DOHH2 (cell line): ENCODE results near the gene DHRS12.

Experiments
- H3F3A ChIP-seq: fragments of 200-600 bp; sonication (generic), shearing (Covaris generic); 2 replicates; pipeline ENCODE4 v1.6.0; 2016; ENCODE audit warnings: antibody characterized with exemption, mild to moderate bottlenecking; ENCODE audit not compliant: control insufficient read depth, insufficient read depth
- H3K27ac ChIP-seq: fragments of 200-600 bp; sonication (generic); 2 replicates; pipeline ENCODE4 v1.5.1; 2014; ENCODE audit warnings: low read depth, mild to moderate bottlenecking, low read length, moderate library complexity
- H3K27me3 ChIP-seq: fragments of 200-600 bp; sonication (generic); 2 replicates; pipeline ENCODE4 v1.6.1; 2014; ENCODE audit warnings: mild to moderate bottlenecking, low read length, mixed read lengths; ENCODE audit not compliant: control insufficient read depth
- H3K36me3 ChIP-seq: fragments of 200-600 bp; sonication (generic); 2 replicates; pipeline ENCODE4 v1.6.1; 2014; ENCODE audit warnings: mild to moderate bottlenecking, low read length, moderate library complexity, mixed read lengths; ENCODE audit not compliant: control insufficient read depth
- H3K4me1 ChIP-seq: fragments of 200-600 bp; sonication (generic); 2 replicates; pipeline ENCODE4 v1.6.1; 2014; ENCODE audit warnings: mild to moderate bottlenecking, low read length, mixed read lengths; ENCODE audit not compliant: control insufficient read depth
- H3K4me2 ChIP-seq: fragments of 200-600 bp; sonication (generic); 2 replicates; pipeline ENCODE4 v1.6.0; 2014; ENCODE audit warnings: mild to moderate bottlenecking, low read length, moderate library complexity
- H3K4me3 ChIP-seq: fragments of 200-600 bp; sonication (generic); 2 replicates; pipeline ENCODE4 v1.5.1; 2014; ENCODE audit warnings: mild to moderate bottlenecking, low read length, mixed read lengths
- H3K79me2 ChIP-seq: fragments of 200-600 bp; sonication (generic); 2 replicates; pipeline ENCODE4 v1.6.1; 2014; ENCODE audit warnings: mild to moderate bottlenecking, low read length, mixed read lengths; ENCODE audit not compliant: control insufficient read depth
- H3K9me2 ChIP-seq: fragments of 200-600 bp; sonication (generic); replicated peaks from 2 replicates; pipeline ENCODE4 v1.6.1; 2014; ENCODE audit warnings: mild to moderate bottlenecking, low read length, mixed read lengths; ENCODE audit not compliant: control insufficient read depth
- H3K9me3 ChIP-seq: fragments of 200-600 bp; sonication (generic); 2 replicates; pipeline ENCODE4 v1.6.1; 2014; ENCODE audit warnings: antibody characterized with exemption, low read length, mixed read lengths; ENCODE audit not compliant: control insufficient read depth, insufficient read depth
- H4K20me1 ChIP-seq: fragments of 200-600 bp; sonication (generic); 2 replicates; pipeline ENCODE4 v1.6.0; 2014; ENCODE audit warnings: low read depth, mild to moderate bottlenecking, antibody characterized with exemption, low read length, moderate library complexity; ENCODE audit not compliant: control insufficient read depth, insufficient read depth
- EZH2phosphoT487 ChIP-seq: fragments of 200-600 bp; sonication (generic); IDR thresholded peaks from 2 replicates; pipeline ENCODE4 v1.6.1; 2017; ENCODE audit warnings: borderline replicate concordance, mild to moderate bottlenecking, antibody characterized with exemption, low read length, moderate library complexity, mixed read lengths
- TF ChIP-seq, protein P1 (sequence below): fragments of 200-600 bp; sonication (generic); IDR thresholded peaks from one replicate; pipeline ENCODE4 v1.5.1; 2014; ENCODE audit warnings: antibody characterized with exemption, mild to moderate bottlenecking, low read depth, low read length; ENCODE audit not compliant: poor library complexity, severe bottlenecking

Gene DHRS12

DNA sequence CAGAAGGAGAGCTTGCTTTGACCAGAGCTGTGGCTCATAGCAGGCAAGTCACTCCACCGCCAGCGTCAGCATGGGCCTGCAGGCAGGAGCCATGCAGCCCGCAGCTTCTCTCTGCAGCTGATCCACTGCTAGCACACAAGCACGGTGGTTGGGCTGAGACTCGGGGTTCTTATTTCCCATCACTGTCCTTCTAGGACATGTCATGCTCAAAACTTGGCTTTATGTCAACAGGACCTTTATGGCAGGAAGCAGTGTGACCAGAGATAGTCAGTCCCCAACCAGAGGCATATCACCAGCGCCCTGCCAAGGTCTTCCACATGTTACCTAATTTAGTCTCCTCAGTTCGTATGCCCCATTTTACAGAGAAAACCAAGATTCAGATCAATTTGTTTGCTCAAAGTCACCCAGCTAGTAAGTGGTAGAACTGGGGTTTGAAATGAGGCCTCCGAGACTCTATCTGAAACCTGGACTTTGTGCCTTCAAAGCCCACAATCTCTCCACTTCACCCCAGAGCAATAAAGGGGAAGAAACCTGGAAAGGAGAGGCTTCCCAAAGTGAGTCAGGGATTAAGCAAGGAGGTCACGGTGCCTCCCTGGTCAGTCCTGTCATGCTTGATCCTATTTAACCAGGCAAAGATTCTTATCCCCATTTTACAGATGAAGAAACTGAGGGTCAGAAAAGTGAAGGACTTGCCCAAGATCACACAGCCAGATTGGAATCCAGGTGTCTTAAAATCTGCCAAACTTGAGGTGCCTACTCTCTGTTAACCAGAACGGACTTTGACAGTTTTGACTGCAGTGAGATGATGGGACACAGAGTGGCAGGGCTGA, 36.0 kb upstream of the DHRS12 start:
- Histone ChIP-seq H4K20me1 (no peaks in the 10 kb centered on the region), H3K4me2 (no peak overlapping the region), H3K9me2 (no peaks in the 10 kb centered on the region), H3F3A (no peaks in the 10 kb centered on the region), H3K36me3 (no peaks in the 10 kb centered on the region), H3K27ac (no peak overlapping the region), H3K4me1 (peaks cover 2% of the 10 kb centered on the region), H3K79me2 (no peaks in the 10 kb centered on the region), H3K27me3 (no peaks in the 10 kb centered on the region), H3K9me3 (no peaks in the 10 kb centered on the region), H3K4me3 (no peak overlapping the region)
- TF ChIP-seq, protein P1, sequence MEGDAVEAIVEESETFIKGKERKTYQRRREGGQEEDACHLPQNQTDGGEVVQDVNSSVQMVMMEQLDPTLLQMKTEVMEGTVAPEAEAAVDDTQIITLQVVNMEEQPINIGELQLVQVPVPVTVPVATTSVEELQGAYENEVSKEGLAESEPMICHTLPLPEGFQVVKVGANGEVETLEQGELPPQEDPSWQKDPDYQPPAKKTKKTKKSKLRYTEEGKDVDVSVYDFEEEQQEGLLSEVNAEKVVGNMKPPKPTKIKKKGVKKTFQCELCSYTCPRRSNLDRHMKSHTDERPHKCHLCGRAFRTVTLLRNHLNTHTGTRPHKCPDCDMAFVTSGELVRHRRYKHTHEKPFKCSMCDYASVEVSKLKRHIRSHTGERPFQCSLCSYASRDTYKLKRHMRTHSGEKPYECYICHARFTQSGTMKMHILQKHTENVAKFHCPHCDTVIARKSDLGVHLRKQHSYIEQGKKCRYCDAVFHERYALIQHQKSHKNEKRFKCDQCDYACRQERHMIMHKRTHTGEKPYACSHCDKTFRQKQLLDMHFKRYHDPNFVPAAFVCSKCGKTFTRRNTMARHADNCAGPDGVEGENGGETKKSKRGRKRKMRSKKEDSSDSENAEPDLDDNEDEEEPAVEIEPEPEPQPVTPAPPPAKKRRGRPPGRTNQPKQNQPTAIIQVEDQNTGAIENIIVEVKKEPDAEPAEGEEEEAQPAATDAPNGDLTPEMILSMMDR: no peak
- TF ChIP-seq EZH2phosphoT487: no peak

DNA sequence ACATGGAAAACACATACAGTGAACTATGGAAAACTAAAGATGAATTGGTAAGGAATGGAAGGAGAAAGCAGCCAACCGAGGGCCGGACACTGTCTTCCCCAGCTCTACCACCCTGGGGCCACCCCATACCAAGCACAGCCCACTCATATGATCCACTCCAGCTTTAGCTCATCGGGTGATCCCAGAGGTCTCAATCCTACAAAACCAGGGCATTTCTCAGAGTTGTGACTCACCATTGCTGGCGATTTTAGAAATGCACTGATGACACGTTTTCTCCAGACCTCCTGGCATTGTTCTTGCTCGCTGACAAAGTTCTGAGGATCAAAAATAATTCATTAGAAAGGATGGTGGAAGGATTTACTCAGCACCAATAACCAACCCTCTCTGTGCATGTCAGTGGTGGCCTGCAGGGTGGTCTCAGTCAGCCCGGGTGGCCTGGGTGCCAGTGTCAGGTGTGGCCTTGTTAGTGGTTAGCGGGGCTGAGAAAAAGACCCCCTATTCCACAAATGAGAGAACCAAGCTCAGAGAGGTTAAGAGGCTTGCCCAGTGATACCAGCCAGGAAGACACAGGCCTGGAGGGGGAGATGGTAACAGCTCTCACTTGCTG, 34.4 kb upstream of the DHRS12 start:
- no peak overlapping the region for H3K4me2 ChIP-seq
- H4K20me1 ChIP-seq: no peaks in the 10 kb centered on the region
- no peaks in the 10 kb centered on the region for H3K36me3 ChIP-seq
- no peaks in the 10 kb centered on the region for H3K9me2 ChIP-seq
- no peak overlapping the region for H3K4me3 ChIP-seq
- no peaks in the 10 kb centered on the region for H3K79me2 ChIP-seq
- H3K27me3 ChIP-seq: no peaks in the 10 kb centered on the region
- H3K9me3 ChIP-seq: no peaks in the 10 kb centered on the region
- H3K4me1 ChIP-seq: peaks cover 16% of the 10 kb centered on the region
- H3F3A ChIP-seq: no peaks in the 10 kb centered on the region
- H3K27ac ChIP-seq: no peak overlapping the region
- no peak for TF ChIP-seq EZH2phosphoT487
- TF ChIP-seq, protein P1: no peak

GRCh38 chr13:51837016-51837415, 33.1 kb upstream of the DHRS12 start:
- Histone ChIP-seq H3K27ac (no peak overlapping the region), H3K79me2 (no peaks in the 10 kb centered on the region), H3K36me3 (no peaks in the 10 kb centered on the region), H3K27me3 (no peaks in the 10 kb centered on the region), H3K4me2 (no peak overlapping the region), H3F3A (peaks cover 4% of the 10 kb centered on the region; the same call in 1 of the 2 replicates), H3K4me1 (peaks cover 29% of the 10 kb centered on the region), H4K20me1 (no peaks in the 10 kb centered on the region), H3K9me2 (no peaks in the 10 kb centered on the region), H3K4me3 (no peak overlapping the region), H3K9me3 (no peaks in the 10 kb centered on the region)
- TF ChIP-seq, protein P1: no peak
- TF ChIP-seq EZH2phosphoT487: no peak
